Transverse colon (tissue), 4 donors: ENCODE data around the gene TP73.

Experiments
- CTCF ChIP-seq, 5 experiments: fragments of 200-600 bp in 3 of 5; fragments of 450-650 bp in 2 of 5; sonication (generic) in 3 of 5; IDR thresholded peaks; 1 replicate in 2 of 5; 2 replicates in 3 of 5; pipeline ENCODE4 v1.5.1; 2016 to 2017; ENCODE audit warnings: antibody characterized with exemption in 5 of 5, inconsistent platforms in 3 of 5, mild to moderate bottlenecking in 2 of 5, moderate library complexity in 1 of 5
- EP300 ChIP-seq: sonication (generic); formaldehyde crosslinking; IDR thresholded peaks from one replicate; pipeline ENCODE4 v1.6.1; 2017; ENCODE audit warnings: antibody characterized with exemption, low read depth
- POLR2AphosphoS5 ChIP-seq, 3 donors: sonication (generic); formaldehyde crosslinking; IDR thresholded peaks; one replicate each; pipeline ENCODE4 v1.6.1; 2016; ENCODE audit warnings: antibody characterized with exemption in 3 of 3

- no peak for TF ChIP-seq CTCF (IDR thresholded peaks at IDR 0.05)
- TF ChIP-seq POLR2AphosphoS5 (IDR thresholded peaks at IDR 0.05), result no peak
- no peak for TF ChIP-seq EP300
These were observed 94.1 kb downstream of the TP73 start for GRCh38 chr1:3746389-3746829.
